ENCODE measurements around the gene SGSM1.

The SGSM1 gene

DNA sequence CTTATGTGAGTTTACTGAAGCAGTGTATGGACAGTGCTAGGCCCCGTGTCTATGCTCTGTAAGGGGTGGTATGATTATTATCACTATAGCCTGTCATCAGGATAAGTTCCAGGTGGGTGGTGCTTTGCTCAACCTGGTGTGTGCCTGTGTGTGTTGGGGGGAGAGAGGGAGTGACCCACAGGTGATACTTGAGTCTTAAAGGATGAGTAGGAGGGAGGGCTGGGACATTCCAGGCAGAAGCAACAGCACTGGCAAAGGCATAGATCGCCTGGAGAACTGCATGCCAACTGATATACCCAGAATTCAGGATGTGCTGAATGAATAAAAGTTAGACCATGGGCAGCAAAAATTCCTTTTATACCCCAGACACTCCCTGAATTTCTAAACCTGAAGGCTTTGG, 151.0 kb downstream of the SGSM1 start:
- ChIA-PET CTCF (interaction anchor here (0.6 kb wide), 1 partner anchor 100 kb away, joined by 3 read pairs; no protein-coding TSS in a partner anchor), POLR2A (no interaction called here)
- no peak for TF ChIP-seq ZNF324 (tag by site-specific recombination; IDR thresholded peaks at IDR 0.05)
- peak; percentile 66 for TF ChIP-seq ZBTB17 (tag by site-specific recombination; IDR thresholded peaks at IDR 0.05)
- Histone ChIP-seq H3K9me3 (ENCODE audit: control insufficient read depth, insufficient read depth, low read depth, low read length) (no peaks in the 10 kb centered on the region), H3K4me1 (ENCODE audit: control insufficient read depth, insufficient read depth, low read length) (peaks cover 10% of the 10 kb centered on the region; the same call in 1 of the 2 replicates), H3K4me3 (ENCODE audit: low read depth, low read length) (no peak overlapping the region), H3K36me3 (ENCODE audit: control insufficient read depth in 2 of 2, insufficient read depth in 1 of 2, low read length in 2 of 2) (peaks cover 0 to 5% of the 10 kb centered on the region in 2 experiments; a peak in 2 of 3 replicates), H3K27ac (ENCODE audit: extremely low read depth, low read depth, low read length) (no peak overlapping the region)

DNA sequence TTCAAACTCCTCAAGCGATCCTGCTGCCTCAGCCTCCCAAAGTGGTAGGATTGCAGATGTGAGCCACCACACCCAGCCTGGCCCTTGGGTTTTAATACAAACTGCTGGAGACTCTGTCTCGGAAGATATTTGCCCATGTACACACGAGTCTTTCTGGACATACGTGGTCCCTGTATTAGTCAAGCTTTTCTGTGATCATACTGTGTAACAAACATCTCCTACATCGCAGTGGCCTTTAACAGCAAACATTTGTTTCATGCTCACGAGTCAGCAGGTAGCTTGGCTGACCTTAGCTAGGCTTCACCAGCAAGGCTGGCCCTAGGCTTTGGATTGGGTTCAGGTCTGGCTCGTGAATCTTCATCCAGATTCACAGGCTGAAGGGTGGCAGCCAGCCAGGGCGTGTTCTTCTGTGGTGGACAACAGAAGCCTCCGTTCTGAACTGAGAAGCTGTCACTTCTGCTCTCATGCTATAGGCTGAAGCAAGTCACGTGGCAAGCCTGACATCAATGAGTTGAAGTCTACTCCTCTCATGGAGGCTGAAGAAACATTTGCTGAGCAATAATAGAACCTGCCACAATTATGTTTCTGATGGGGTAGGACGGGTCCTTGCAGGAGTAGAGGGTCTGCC, 155.3 kb downstream of the SGSM1 start:
- POLR2A ChIA-PET, result no interaction called here
- CTCF ChIA-PET, result interaction anchor here (0.7 to 0.8 kb wide), 2 partner anchors 8 to 22 kb away, joined by 3 read pairs; no protein-coding TSS in a partner anchor
- Histone ChIP-seq H3K27ac (ENCODE audit: extremely low read depth, low read depth, low read length) (no peak overlapping the region), H3K9me3 (ENCODE audit: control insufficient read depth, insufficient read depth, low read depth, low read length) (no peaks in the 10 kb centered on the region), H3K4me1 (ENCODE audit: control insufficient read depth, insufficient read depth, low read length) (no peaks in the 10 kb centered on the region), H3K4me3 (ENCODE audit: low read depth, low read length) (no peak overlapping the region), H3K36me3 (ENCODE audit: control insufficient read depth in 2 of 2, insufficient read depth in 1 of 2, low read length in 2 of 2) (peaks cover 0 to 11% of the 10 kb centered on the region in 2 experiments; a peak in 2 of 3 replicates)
- TF ChIP-seq ZNF621 (tag by site-specific recombination; IDR thresholded peaks at IDR 0.05), result no peak
- TF ChIP-seq RBAK (tag by site-specific recombination; IDR thresholded peaks at IDR 0.05), result peak; percentile 82

DNA sequence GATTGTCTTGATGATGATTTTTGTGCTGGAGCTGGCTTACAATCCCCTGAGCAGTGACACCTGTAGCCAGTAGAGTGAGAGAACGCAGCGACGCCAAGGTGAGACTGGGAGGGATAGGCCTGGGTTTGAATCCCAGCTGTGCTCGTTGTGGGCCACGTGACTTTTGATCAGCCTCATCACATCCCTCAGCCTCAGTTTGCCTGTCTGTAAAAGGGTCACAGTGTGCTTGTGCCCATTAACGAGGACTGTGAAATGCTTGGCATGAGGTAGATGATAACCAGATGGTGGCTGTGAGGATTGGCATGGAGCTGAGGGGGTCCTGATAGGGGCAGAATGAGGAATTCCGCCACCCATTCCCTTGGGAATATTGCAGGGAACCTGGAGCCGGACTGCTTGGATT, 156.1 kb downstream of the SGSM1 start:
- no peak overlapping the region for H3K27ac ChIP-seq (ENCODE audit: extremely low read depth, low read depth, low read length)
- ChIA-PET CTCF (interaction anchor here (0.7 to 1.8 kb wide), 2 partner anchors 20 to 23 kb away, joined by 3 to 5 read pairs; no protein-coding TSS in a partner anchor), POLR2A (no interaction called here)
- no peaks in the 10 kb centered on the region for H3K9me3 ChIP-seq (ENCODE audit: control insufficient read depth, insufficient read depth, low read depth, low read length)
- peaks cover 0 to 11% of the 10 kb centered on the region in 2 experiments; a peak in 2 of 3 replicates for H3K36me3 ChIP-seq (ENCODE audit: control insufficient read depth in 2 of 2, insufficient read depth in 1 of 2, low read length in 2 of 2)
- H3K4me3 ChIP-seq (ENCODE audit: low read depth, low read length), result no peak overlapping the region
- no peaks in the 10 kb centered on the region for H3K4me1 ChIP-seq (ENCODE audit: control insufficient read depth, insufficient read depth, low read length)
- no peak for TF ChIP-seq ZNF544 (tag by site-specific recombination; IDR thresholded peaks at IDR 0.05)
- TF ChIP-seq SCRT1 (tag by site-specific recombination; IDR thresholded peaks at IDR 0.05; ENCODE audit: borderline replicate concordance), result 0 out of 2 replicates have a peak, but pooled peaks have one; percentile 14

DNA sequence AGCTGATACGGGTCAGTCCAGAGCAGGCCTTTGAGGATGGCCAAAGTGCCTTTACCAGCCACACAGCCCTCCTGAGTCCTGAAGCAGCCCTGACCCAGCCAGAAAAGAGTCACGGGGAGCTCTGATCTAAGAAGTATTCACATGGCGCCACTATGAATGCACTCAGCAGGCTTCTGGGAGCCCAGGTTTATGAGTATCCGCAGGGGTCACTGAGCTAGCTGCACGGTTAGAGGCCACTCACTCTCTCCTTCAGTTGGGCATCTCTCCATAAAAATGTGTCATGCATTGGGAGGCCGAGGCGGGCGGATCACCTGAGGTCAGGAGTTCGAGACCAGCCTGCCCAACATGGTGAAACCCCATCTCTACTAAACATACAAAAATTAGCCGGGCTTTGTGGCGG, 156.8 kb downstream of the SGSM1 start:
- Histone ChIP-seq H3K4me1 (ENCODE audit: control insufficient read depth, insufficient read depth, low read length) (no peaks in the 10 kb centered on the region), H3K4me3 (ENCODE audit: low read depth, low read length) (no peak overlapping the region), H3K36me3 (ENCODE audit: control insufficient read depth in 2 of 2, insufficient read depth in 1 of 2, low read length in 2 of 2) (peaks cover 0 to 11% of the 10 kb centered on the region in 2 experiments; a peak in 2 of 3 replicates), H3K9me3 (ENCODE audit: control insufficient read depth, insufficient read depth, low read depth, low read length) (no peaks in the 10 kb centered on the region), H3K27ac (ENCODE audit: extremely low read depth, low read depth, low read length) (no peak overlapping the region)
- POLR2A ChIA-PET, result no interaction called here
- CTCF ChIA-PET, result interaction anchor here (0.6 to 1.8 kb wide), 2 partner anchors 24 to 26 kb away, joined by 3 to 5 read pairs; no protein-coding TSS in a partner anchor
- TF ChIP-seq ZIC2 (tag by site-specific recombination; IDR thresholded peaks at IDR 0.05) (peak; percentile 86), ZNF350 (tag by site-specific recombination; IDR thresholded peaks at IDR 0.05) (no peak)

DNA sequence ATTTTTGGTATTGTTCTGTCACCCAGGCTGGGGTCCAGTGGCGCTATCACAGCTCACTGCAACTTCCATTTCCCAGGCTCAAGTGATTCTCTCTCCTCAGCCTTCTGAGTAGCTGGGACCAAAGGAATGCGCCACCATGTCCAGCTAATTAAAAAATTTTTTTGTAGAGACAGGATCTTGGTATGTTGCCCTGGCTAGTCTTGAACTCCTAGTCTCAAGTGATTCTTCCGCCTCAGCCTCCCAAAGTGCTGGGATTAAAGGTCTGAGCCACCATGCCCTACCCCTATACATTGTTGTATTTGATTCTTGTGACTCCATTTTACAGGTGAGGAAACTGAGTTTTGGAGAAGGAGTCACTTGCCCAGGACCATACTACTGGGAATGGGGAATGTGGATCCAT, 158.4 kb downstream of the SGSM1 start:
- Histone ChIP-seq H3K36me3 (ENCODE audit: control insufficient read depth in 2 of 2, insufficient read depth in 1 of 2, low read length in 2 of 2) (peaks cover 0 to 11% of the 10 kb centered on the region in 2 experiments; a peak in 2 of 3 replicates), H3K9me3 (ENCODE audit: control insufficient read depth, insufficient read depth, low read depth, low read length) (no peaks in the 10 kb centered on the region), H3K27ac (ENCODE audit: extremely low read depth, low read depth, low read length) (no peak overlapping the region), H3K4me3 (ENCODE audit: low read depth, low read length) (no peak overlapping the region), H3K4me1 (ENCODE audit: control insufficient read depth, insufficient read depth, low read length) (no peaks in the 10 kb centered on the region)
- POLR2A ChIA-PET, result no interaction called here
- CTCF ChIA-PET, result interaction anchor here (1.0 kb wide), 1 partner anchor 83 kb away, joined by 4 read pairs; no protein-coding TSS in a partner anchor
- no peak for TF ChIP-seq ZNF423 (tag by site-specific recombination; IDR thresholded peaks at IDR 0.05)
